GM10266 (cell line): ENCODE results near the gene ESYT1.

ENCODE experiments used
- DNase-seq: peaks from one replicate; pipeline ENCODE4 v3.0.0; 2012; ENCODE audit errors: extremely low spot score
- CTCF ChIP-seq: IDR thresholded peaks from 2 replicates; pipeline ENCODE4 v1.5.1; 2012; ENCODE audit warnings: mild to moderate bottlenecking, low read depth; ENCODE audit not compliant: control insufficient read depth, insufficient read depth; ENCODE audit errors: missing control alignments

The ESYT1 gene

GRCh38 chr12:56158926-56159461, 30.9 kb downstream of the ESYT1 start:
- DNase-seq = peak; percentile 28
- no peak for TF ChIP-seq CTCF

GRCh38 chr12:56159482-56160192, 31.6 kb downstream of the ESYT1 start:
- DNase-seq = no peak
- TF ChIP-seq CTCF = no peak

GRCh38 chr12:56160193-56160763, 32.2 kb downstream of the ESYT1 start:
- TF ChIP-seq CTCF = no peak
- no peak for DNase-seq

GRCh38 chr12:56160894-56161689, 33.0 kb downstream of the ESYT1 start:
- TF ChIP-seq CTCF = no peak
- DNase-seq = no peak

GRCh38 chr12:56161690-56162351, 33.8 kb downstream of the ESYT1 start:
- no peak for TF ChIP-seq CTCF
- no peak for DNase-seq

- no peak for TF ChIP-seq CTCF
- DNase-seq = no peak
Observed at GRCh38 chr12:56162468-56163290, 34.6 kb downstream of the ESYT1 start.
